Esophagus (tissue), 2 donors: ENCODE measurements around the gene TAC1. TPM values are rescaled to one million over a fixed set of nuclear protein-coding genes. Genes with fewer than 3 reads are reported as not detected.

Experiments used
- H3K27ac ChIP-seq, 2 donors: one replicate each; pipeline ENCODE4 v1.5.1; 2013; ENCODE audit warnings: low read depth in 2 of 2, mild to moderate bottlenecking in 2 of 2, inconsistent platforms in 1 of 2, low read length in 1 of 2, moderate library complexity in 1 of 2
- H3K27me3 ChIP-seq, 2 donors: one replicate each; pipeline ENCODE4 v1.6.1; 2013; ENCODE audit warnings: low read length in 2 of 2, control low read depth in 1 of 2, mild to moderate bottlenecking in 1 of 2; ENCODE audit not compliant: insufficient read depth in 2 of 2, control insufficient read depth in 1 of 2
- H3K36me3 ChIP-seq, 2 donors: one replicate each; pipeline ENCODE4 v1.6.1; 2013; ENCODE audit warnings: low read length in 1 of 2; ENCODE audit not compliant: control insufficient read depth in 2 of 2, insufficient read depth in 2 of 2
- H3K4me1 ChIP-seq, 2 donors: one replicate each; pipeline ENCODE4 v1.6.1; 2013; ENCODE audit warnings: low read length in 1 of 2; ENCODE audit not compliant: control insufficient read depth in 2 of 2, insufficient read depth in 2 of 2
- H3K4me3 ChIP-seq, 2 donors: one replicate each; pipeline ENCODE4 v1.5.1; 2013; ENCODE audit warnings: low read length in 2 of 2, mild to moderate bottlenecking in 2 of 2, low read depth in 1 of 2, moderate library complexity in 1 of 2
- H3K9me3 ChIP-seq, 2 donors: one replicate each; pipeline ENCODE4 v1.6.1; 2013; ENCODE audit warnings: mild to moderate bottlenecking in 2 of 2, low read depth in 1 of 2, low read length in 1 of 2, moderate library complexity in 1 of 2; ENCODE audit not compliant: control insufficient read depth in 2 of 2, insufficient read depth in 1 of 2
- WGBS, 2 donors: extraction: QIAGEN DNeasy Blood & Tissue Kit; methylation state at CpG; one replicate each; pipeline ENCODE4 v1.1.7; 2013; 5-methylcytosine and 5-hydroxymethylcytosine counted together
- polyA plus RNA-seq, 2 donors: library from polyadenylated mRNA; stranded (reverse); fragments of 200-250 nt; gene quantifications; one replicate each; pipeline ENCODE4 v1.2.3, GENCODE V29; 2013
- donor health status: healthy with polysubstance abuse.
- donor health status: Bipolar disorder and iron deficiency.

Gene TAC1, protein sequence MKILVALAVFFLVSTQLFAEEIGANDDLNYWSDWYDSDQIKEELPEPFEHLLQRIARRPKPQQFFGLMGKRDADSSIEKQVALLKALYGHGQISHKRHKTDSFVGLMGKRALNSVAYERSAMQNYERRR
- polyA plus RNA-seq = under 1 TPM in 1 of 2 donors, not detected in 1; 0.08 TPM

DNA sequence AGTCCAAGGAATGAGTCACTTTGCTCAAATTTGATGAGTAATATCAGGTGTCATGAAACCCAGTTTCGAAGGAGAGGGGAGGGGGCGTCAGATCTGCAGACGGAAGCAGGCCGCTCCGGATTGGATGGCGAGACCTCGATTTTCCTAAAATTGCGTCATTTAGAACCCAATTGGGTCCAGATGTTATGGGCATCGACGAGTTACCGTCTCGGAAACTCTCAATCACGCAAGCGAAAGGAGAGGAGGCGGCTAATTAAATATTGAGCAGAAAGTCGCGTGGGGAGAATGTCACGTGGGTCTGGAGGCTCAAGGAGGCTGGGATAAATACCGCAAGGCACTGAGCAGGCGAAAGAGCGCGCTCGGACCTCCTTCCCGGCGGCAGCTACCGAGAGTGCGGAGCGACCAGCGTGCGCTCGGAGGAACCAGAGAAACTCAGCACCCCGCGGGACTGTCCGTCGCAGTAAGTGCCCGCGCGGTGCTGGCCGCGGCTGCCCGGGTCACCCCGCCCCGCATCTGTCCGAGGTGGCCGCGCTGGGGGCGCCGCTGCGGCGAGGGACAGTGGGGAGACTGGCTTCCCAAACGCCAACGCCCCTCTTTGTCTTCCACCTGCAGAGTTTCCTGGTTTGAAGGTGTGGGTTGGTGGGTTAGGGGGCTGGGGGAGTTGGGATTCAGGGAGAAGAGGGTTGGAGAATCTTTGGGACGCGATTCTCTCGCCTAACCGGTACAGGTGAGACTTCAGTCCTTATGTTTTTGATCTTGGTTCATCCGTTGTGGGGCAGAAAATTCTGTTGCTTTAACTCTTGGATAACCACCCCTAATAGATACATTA, at the start of gene TAC1:
Gene TAC1, plus strand, starts transcription at position 351 of the 829 bp plus-strand sequence. CDS start 527 bp downstream, outside the sequence.
- Histone ChIP-seq H3K27me3 (peaks cover 2 to 27% of the 10 kb centered on the region in 2 donors), H3K9me3 (peaks cover 0 to 8% of the 10 kb centered on the region in 2 donors), H3K4me3 (peak within 1 kb of the TSS in 1 of 2 donors; percentile 2), H3K36me3 (no peaks in the 10 kb centered on the region), H3K4me1 (peaks cover 6 to 13% of the 10 kb centered on the region in 2 donors), H3K27ac (no peak within 1 kb of the TSS)
- WGBS, 2 donors = 5 to 8% methylated on average over 57 of the region's 57 CpGs

DNA sequence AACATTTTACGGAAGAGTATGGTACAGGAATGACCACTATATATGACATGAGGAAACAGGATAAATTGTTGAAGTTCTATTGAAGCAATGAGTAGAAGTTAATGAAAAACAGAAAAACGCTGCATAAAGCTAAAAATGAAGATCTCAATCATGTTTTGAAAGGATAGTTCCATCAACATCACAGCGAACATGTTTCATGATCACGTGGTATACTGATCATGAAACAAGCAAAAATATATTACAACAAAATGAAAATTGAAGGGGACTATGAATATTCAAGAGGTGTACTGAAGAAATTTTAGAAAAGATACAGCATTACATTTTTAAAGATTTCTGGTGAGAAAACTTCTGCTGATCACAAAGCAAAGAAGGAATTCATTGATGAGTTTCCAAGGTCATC, 45.9 kb upstream of the TAC1 start:
- Histone ChIP-seq H3K4me1 (no peaks in the 10 kb centered on the region), H3K36me3 (no peaks in the 10 kb centered on the region), H3K4me3 (no peak overlapping the region), H3K27me3 (no peaks in the 10 kb centered on the region), H3K9me3 (no peaks in the 10 kb centered on the region), H3K27ac (no peak overlapping the region)
- WGBS, 2 donors = 74 to 77% methylated on average over 4 of the region's 4 CpGs

DNA sequence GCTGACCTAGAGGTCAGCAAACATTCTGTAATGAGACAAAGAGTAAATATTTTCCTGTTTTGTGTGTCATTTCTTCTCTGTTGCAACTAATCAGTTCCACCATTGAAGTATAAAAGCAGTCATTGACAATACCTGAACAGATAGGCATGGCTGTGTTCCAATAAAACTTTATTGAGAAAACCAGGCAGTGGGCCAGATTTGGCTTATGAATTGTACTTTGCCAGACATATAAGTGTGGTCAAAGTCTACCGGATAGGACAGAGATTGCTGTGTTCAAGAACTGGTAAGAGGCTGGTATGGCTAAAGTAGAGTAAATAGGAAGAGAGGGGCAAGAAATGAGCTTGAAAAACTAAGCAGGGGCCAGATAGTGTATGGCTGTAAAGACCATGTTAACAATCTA, 38.3 kb upstream of the TAC1 start:
- Histone ChIP-seq H3K27me3 (no peaks in the 10 kb centered on the region), H3K36me3 (no peaks in the 10 kb centered on the region), H3K4me1 (no peaks in the 10 kb centered on the region), H3K9me3 (no peaks in the 10 kb centered on the region), H3K27ac (no peak overlapping the region), H3K4me3 (no peak overlapping the region)
- WGBS, 2 donors = 73 to 86% methylated on average over 1 of the region's 1 CpG

DNA sequence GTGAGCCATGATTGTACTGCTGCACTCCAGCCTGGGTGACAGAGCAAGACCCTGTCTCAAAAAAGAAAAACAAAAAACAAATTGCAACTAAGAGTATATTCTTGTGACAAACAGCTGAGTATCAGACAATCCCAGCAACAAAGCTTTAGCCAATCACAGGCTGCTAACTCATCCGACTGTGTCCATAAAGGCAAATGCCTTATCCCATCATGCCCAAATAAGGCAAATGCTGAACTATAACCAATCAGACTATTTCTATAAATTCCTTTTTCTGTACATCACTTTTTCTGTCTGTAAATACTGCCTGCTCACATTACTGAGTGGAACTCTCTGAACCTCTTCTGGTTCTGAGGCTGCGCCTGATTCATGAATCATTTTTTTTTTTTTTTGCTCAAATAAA, 37.5 kb upstream of the TAC1 start:
- Histone ChIP-seq H3K4me1 (no peaks in the 10 kb centered on the region), H3K27ac (no peak overlapping the region), H3K4me3 (no peak overlapping the region), H3K27me3 (no peaks in the 10 kb centered on the region), H3K9me3 (peaks cover 0 to 2% of the 10 kb centered on the region in 2 donors), H3K36me3 (no peaks in the 10 kb centered on the region)
- WGBS, 2 donors = 89 to 91% methylated on average over 2 of the region's 2 CpGs

DNA sequence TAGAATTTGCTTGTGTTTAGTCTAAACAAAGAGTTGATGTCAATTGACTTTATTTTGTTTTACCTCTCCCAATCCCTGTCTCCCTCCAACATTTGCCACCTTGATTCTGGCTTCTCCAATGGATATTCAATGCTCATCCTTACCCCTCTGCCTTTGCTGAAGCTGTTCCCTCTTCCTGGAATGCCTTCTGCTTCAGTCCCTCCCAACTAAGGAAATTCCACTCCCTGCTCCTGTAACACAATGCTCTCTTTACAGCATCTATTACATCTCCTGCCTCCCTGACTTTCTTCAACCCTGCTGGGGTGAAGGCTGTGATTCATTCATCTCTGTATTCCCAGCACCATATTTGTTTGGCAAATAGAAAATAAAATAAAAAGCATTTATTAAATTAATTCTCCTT, 34.5 kb upstream of the TAC1 start:
- H3K9me3 ChIP-seq = peaks cover 0 to 6% of the 10 kb centered on the region in 2 donors
- no peaks in the 10 kb centered on the region for H3K36me3 ChIP-seq

DNA sequence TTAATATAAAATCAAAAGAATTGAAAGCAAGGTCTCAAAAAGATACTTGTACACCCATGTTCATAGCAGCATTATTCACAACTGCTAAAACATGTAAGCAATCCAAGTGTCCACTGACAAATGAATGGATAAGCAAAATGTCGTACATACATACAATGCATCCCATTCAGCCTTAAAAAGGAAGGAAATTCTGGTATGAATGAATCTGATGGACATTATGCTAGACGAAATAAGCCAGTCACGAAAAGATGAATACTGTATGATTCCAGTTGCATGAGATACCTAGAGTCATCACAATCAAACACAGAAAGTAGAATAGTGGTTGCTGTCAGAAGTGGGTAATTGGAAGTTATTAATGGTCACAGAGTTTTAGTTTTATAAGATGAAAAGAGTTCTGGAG, 9.5 kb upstream of the TAC1 start:
- H3K27me3 ChIP-seq = no peaks in the 10 kb centered on the region
- no peak overlapping the region for H3K27ac ChIP-seq
- no peaks in the 10 kb centered on the region for H3K9me3 ChIP-seq
- WGBS, 2 donors = 73 to 74% methylated on average over 3 of the region's 3 CpGs
- H3K4me1 ChIP-seq = no peaks in the 10 kb centered on the region
- no peak overlapping the region for H3K4me3 ChIP-seq
- H3K36me3 ChIP-seq = no peaks in the 10 kb centered on the region

More for the DNA sequence above, 34.5 kb upstream of the TAC1 start:
- Histone ChIP-seq H3K27ac (no peak overlapping the region), H3K27me3 (no peaks in the 10 kb centered on the region), H3K4me1 (no peaks in the 10 kb centered on the region), H3K4me3 (no peak overlapping the region)

DNA sequence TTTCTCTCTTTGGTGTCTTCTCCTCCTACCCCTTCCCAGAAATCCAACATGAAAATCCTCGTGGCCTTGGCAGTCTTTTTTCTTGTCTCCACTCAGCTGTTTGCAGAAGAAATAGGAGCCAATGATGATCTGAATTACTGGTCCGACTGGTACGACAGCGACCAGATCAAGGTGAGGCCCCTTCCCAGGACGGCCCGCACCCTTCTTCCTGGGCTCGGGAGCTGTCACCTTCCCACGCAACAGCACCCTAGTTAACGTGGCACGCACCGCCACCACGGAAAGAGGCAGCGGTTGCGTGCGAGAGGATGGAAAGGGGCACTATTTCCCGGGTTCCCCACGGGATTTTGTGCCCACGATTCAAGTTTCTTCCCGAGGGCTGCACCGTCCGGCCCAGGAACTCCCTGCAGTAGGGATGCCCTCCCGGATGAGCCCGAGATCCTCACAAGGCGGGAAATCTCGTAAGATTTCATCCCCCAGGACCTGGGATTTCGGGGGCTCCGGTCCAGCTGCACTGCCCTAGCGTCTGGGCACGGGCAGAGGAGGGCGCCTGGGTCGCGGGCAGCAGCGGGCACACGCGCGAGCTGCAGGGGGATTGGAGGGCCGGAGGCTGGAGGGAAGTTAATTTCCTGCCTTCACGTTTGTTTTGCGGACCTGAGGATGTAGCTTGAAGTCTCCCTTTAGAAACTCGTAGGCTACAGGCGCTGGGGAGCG, 834 bp downstream of the TAC1 start:
- Histone ChIP-seq H3K27ac (no peak overlapping the region), H3K27me3 (peaks cover 2 to 27% of the 10 kb centered on the region in 2 donors), H3K4me1 (peaks cover 6 to 13% of the 10 kb centered on the region in 2 donors), H3K4me3 (no peak overlapping the region), H3K9me3 (peaks cover 0 to 8% of the 10 kb centered on the region in 2 donors), H3K36me3 (no peaks in the 10 kb centered on the region)
- 6 to 8% methylated on average over 42 of the region's 42 CpGs for WGBS, 2 donors

DNA sequence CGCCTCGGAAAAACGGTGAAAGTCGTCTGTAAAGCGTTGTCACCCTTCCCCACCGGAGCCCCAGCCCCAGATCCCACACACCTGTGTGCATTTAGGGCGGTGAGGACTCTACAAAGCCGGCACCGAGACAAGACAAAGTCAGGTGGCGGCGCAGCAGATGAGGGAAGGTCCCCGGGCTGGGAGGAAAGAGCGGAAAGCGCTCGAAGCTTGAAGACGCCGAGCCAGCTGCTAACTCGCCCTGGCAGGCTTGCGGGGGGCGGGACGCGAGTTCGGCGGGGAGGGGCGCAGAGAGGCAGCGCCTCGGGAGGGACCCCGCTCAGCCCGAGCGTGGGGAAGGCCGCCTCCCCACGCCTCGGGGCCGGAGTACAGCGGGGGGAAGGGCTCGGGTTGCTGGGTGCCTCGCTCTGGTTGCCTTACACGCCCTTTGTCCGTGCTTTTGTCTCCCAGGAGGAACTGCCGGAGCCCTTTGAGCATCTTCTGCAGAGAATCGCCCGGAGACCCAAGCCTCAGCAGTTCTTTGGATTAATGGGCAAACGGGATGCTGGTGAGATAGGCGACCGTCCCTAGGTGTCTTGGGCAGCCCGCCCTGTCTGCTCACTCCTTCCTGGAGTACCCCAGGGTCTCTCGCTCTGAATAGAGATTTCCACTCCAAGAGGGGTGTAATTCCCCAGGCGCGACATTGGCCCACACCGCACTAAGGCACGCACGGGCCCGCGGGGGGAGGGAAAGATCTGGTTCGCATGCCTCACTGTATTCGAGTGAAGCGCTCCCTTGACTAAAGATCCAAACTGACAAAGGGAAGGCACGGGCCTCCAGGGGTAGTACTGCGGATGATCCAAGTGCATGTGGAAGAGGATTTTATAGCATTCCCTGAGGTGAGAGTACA, 1.6 kb downstream of the TAC1 start:
- H3K27me3 ChIP-seq = peaks cover 2 to 27% of the 10 kb centered on the region in 2 donors
- WGBS, 2 donors = 3 to 4% methylated on average over 59 of the region's 59 CpGs
- H3K9me3 ChIP-seq = peaks cover 0 to 8% of the 10 kb centered on the region in 2 donors
- H3K4me3 ChIP-seq = no peak overlapping the region
- no peaks in the 10 kb centered on the region for H3K36me3 ChIP-seq
- H3K4me1 ChIP-seq = peaks cover 6 to 13% of the 10 kb centered on the region in 2 donors
- no peak overlapping the region for H3K27ac ChIP-seq

DNA sequence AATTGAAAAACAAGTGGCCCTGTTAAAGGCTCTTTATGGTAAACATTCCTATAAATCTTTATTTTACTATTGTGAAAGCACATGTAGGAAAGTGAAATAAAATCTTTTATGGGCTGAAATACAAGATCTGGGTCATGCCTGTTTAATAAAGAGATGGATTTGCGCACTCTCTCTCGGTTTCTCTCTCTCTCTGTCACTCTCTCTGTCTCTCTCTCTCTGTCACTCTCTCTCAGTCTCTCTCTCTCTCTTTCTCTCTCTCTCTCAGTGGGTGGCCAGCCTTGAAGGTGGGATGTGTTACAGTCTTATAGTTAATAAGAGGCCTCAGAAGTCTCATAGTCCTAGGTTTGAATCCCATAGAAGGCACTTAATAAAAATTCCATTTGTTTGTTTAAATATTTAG, 2.4 kb downstream of the TAC1 start:
- 34 to 49% methylated on average over 2 of the region's 2 CpGs for WGBS, 2 donors
- H3K27ac ChIP-seq = no peak overlapping the region
- peaks cover 2 to 27% of the 10 kb centered on the region in 2 donors for H3K27me3 ChIP-seq

More for the DNA sequence above, 2.4 kb downstream of the TAC1 start:
- no peak overlapping the region for H3K4me3 ChIP-seq
- peaks cover 0 to 8% of the 10 kb centered on the region in 2 donors for H3K9me3 ChIP-seq
- peaks cover 6 to 13% of the 10 kb centered on the region in 2 donors for H3K4me1 ChIP-seq
- no peaks in the 10 kb centered on the region for H3K36me3 ChIP-seq
